ENCODE data around the gene PRELP.

The PRELP gene

DNA sequence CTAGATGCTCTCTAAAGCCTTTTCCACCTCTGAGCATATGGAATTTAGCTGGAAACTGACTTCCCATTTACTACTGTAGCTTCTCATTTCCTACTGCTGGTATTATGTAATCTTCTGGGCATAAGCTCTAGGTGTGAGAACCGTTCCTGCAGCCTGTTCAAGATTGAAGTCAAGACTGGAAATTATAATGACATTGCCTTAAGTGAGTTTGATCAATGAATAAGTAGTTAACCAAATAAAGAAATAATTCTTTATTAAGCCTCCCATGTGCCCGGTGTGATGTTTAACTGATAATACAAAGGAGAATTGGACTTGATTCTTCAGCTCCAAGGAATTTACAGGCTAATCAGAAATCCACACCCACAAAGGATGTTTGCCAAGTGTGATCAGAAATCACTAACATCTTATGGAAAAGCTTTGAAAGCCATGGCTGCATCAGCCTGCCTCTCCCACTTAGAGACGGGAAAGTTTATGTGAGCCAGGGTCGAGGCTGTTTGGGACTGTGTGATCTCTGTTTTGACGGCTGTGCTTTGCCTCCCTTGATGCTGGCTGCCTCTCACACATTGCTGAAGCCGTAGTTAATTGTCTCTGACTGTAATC lies 36.4 kb upstream of the PRELP start:
- no peak for TF ChIP-seq CTCF (IDR thresholded peaks at IDR 0.05)

DNA sequence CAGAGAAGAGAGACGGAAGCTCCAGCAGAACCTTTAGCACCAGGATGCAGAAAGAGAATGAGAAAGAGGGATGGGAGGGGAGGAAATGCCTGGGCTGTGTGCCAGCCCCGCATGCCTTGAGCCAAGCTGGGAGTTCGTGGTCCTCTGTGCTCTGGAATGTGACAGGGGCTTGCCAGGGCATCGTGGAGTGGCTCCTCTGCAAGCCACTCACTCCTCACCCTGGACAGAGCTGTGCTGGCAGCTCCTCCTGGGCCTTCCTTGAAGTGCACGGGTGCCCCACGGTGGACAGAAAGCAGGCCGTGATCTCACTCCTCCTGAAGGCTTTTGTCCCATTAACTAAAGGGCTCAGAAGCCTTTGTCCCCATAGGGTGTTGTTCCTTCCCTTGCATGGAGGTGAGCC lies 34.8 kb upstream of the PRELP start:
- TF ChIP-seq CTCF (IDR thresholded peaks at IDR 0.05) = peak; percentile 55; the same call in 1 of the 2 replicates

GRCh38 chr1:203441766-203442165 lies 33.8 kb upstream of the PRELP start:
- TF ChIP-seq CTCF (IDR thresholded peaks at IDR 0.05) = no peak

DNA sequence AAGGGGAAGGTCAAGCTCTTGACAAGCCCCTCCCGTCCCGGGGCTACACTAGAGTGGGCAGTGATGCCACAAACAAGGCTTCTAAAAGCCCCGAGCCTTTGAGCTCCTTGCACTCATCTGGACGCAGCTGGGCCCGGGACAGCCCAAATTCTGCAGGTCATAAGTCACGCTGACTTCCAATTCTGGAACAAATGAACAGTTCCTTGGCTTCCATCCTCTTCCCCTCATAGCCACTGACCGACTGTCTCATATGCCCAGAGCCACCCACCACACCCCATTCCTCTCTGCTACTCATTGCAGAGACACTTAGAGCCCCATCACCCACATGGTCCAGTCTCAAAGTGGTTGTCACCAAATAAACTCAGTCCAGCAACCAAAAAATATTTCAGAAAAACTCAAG lies 32.8 kb upstream of the PRELP start:
- no peak for TF ChIP-seq CTCF (IDR thresholded peaks at IDR 0.05)

DNA sequence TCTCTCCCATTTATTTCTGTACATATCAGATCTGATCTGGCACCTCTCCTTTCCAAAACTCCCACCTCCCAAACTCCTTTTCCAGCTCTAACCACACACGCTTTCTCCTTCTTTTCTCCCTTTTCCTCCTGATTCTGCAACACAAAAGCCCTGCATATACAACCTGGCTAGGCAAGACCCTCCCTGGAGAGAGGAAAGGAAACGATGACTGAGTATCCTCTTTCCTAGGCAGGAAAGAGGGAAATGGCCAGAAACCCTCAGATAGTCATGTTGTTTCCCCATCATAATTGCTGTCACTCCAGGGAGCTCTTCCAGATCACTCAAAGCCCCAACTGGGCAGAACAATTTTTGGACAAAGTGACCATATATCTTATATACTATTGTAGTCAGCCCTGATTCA lies 32.3 kb upstream of the PRELP start:
- TF ChIP-seq CTCF (IDR thresholded peaks at IDR 0.05) = no peak

GRCh38 chr1:203444171-203444576 lies 31.4 kb upstream of the PRELP start:
- no peak; the same call in 1 of the 2 replicates for TF ChIP-seq CTCF (IDR thresholded peaks at IDR 0.05)

GRCh38 chr1:203447151-203447550 lies 28.5 kb upstream of the PRELP start:
- no peak for TF ChIP-seq CTCF (IDR thresholded peaks at IDR 0.05)

GRCh38 chr1:203448521-203449061 lies 27.0 kb upstream of the PRELP start:
- TF ChIP-seq CTCF (IDR thresholded peaks at IDR 0.05) = no peak
